NCI-H2196 treated with DMSO at 0.1 percent for 48 hours (cell line): Measurements from ENCODE around the gene RFPL4AL1.
A peak's percentile ranks its signal among the peaks of the same experiment; 100 is the strongest.
"Not testable (repeated sequence)": the region's sequence is repeated elsewhere in the genome, so short reads cannot be mapped to it uniquely, and the experiment has no call there.

Source experiments
- DNase-seq: peaks from one replicate; lab custom pipeline; 2025; ENCODE audit not compliant: unreplicated experiment; lab: John Stamatoyannopoulos, UW

RFPL4AL1 gene

DNA sequence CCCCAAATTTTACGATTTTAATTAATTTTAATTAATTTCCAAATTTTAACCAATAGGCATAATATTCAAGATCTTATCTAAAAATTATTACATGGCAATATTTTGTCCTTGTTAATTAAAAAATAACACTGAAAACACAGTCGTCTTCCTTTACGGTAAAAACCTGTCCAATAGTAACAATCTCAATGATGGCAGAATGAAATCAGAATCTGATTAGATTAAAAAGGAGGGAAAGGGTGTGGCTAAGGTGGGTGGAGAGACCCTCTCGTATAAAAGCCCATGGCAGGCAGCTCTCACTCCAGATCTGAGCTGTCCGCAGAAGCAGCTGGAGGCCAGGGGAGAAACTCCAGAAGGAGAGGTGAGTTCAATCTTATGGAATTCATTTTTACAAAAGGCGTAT lies at the start of gene RFPL4AL1:
TSS of gene RFPL4AL1 (plus strand) at position 301 of the 400 bp plus-strand sequence. CDS start 2,687 bp downstream, outside the sequence.
- not testable (repeated sequence) for DNase-seq

DNA sequence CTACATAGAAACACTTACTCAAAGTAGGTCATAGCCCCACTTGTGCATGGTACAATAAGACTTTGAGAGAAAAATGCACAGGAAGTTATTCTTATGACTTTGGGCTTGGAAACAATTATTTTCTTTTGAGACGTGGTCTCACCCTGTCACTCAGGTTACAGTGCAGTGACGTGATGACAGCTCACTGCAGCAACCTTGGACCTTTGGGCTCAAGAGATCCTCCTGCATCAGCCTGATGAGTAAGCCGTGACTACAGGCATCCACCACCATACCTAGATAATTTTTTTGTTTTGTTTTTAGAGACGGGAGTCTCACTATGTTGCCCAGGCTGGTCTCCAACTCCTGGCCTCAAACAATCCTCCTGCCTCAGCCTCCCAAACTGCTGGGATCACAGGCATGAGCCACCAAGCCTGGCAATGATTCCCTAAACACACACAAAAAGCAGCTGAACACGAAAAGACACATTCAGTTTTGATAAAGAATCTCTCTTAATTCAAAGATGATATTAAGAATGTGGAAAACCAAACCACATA lies 48.6 kb upstream of the RFPL4AL1 start:
- DNase-seq, result no peak

DNA sequence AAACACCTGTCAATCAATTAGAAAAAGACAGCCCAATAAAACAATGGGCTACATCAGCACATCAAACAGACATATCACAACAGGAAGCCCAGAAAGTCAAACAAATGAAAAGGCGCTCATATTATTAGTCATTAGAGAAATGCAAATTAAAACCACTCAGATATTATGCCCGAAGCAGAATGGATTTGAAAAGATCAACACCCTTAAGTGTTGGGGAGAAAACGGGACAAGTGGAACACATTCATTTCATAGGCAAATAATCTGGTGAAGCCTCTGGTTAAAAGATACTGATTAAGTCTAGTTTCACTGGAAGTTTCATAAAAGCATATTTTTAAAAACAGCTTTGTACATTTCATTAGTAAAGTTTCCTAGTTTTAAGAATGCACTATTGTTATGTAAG lies 48.1 kb upstream of the RFPL4AL1 start:
- DNase-seq, result no peak

DNA sequence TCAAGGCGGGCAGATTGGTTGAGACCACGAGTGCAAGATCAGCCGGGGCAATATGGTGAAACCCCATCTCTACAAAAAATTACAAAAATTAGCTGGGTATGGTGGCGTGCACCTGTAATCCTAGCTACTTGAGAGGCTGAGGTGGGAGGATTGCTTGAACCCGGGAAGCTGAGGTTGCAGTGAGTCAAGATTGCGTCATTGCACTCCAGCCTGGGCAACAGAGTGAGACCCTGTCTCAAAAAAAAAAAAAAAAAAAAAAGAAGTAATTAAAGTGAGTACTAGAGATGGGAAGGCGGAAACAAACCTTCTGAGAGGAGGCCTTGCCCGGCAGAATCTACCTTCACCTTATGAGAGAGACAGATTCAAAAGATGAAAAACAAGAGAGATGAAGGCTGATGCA lies 45.4 kb upstream of the RFPL4AL1 start:
- no peak for DNase-seq

DNA sequence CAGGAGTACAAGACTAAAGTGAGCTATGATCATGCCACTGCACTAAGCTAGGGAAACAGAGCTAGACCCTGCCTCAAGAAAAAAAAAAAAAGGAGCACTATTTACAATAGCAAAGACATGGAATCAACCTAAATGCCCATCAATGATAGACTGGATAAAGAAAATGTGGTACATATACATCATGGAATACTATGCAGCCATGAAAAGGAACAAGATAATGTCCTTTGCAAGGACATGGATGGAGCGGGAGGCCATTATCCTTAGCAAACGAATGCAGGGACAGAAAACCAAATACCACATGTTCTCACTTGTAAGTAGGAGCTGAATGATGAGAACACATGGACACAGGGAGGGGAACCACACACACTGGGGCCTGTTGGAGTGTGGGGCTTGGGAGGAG lies 38.5 kb upstream of the RFPL4AL1 start:
- not testable (repeated sequence) for DNase-seq

DNA sequence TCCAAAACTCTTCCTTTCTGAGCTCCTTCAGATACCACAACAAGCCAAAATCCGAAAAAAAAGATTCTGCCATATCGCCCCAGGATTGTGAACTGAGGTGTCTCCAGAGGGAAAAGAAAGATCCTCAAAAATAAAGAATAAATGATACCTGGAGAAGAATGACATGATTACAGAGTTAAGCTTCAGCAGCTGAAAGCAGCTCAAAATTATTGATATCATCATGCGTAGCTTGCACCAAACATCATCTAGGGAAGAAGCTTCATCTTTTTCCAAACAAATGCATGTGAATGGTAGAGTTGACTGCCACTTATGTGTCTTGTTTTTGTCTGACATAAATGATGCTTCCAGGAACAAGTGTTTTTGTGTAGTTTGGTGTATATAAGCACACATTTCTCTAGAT lies 30.6 kb upstream of the RFPL4AL1 start, which contains the start of gene NLRP9:
TSS of gene NLRP9 (minus strand) at position 101 of the 400 bp plus-strand sequence. CDS start at position 73, 28 bp downstream.
- no peak for DNase-seq

DNA sequence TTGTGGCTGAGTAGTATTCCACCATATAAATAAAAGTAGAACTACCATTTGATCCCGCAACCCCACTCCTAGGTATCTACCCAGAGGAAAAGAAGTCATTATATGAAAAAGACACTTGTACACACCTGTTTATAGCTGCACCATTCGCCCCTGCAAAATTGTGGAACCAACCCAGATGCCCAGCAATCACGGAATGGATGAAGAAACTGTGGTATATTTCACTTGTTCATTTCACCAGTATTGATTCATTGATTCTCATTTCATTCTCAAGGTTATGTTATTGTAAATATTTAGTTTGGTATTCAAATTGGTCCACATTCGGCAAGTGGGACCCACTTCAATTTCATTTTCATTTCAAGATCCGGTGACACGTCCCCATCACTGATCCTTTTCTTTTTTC lies 18.2 kb upstream of the RFPL4AL1 start:
- DNase-seq, result no peak

DNA sequence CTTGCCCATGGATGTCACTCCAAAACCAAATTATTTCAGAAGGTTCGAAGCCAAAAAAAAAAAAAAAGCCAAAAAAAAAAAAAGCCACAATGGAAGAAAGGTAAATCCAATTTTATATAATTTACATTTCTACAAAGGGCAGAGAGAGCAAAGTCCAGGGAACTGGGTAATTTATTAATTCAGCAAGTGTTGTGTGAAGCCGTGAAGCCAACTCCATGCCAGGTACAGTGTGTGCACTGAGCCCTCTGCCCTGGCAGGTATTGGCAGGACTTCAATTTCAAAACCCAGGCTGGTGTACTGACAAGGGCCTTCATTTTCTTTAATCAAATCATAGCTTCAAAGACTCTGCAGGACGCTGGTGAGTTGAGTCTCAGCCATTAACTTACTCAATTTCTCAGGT lies 15.5 kb upstream of the RFPL4AL1 start:
- no peak for DNase-seq

DNA sequence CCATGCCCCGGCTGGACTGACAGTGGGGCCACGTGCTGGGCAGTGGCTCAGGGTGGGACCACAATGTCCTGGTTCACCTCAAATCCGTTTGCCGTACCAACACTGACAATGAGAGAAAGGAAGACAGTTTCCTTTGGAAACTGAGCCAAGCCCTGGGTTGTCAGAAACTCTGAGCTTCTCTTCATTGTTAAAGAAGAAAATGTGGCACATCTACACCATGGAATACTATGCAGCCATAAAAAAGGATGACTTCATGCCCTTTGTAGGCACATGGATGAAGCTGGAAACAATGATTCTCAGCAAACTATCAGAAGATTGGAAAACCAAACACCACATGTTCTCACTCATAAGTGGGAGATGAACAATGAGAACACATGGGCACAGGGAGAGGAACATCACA lies 12.1 kb upstream of the RFPL4AL1 start:
- DNase-seq, result not testable (repeated sequence)

DNA sequence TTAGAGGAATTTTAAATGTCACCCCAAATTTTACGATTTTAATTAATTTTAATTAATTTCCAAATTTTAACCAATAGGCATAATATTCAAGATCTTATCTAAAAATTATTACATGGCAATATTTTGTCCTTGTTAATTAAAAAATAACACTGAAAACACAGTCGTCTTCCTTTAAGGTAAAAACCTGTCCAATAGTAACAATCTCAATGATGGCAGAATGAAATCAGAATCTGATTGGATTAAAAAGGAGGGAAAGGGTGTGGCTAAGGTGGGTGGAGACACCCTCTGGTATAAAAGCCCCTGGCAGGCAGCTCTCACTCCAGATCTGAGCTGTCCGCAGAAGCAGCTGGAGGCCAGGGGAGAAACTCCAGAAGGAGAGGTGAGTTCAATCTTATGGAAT lies 10.1 kb upstream of the RFPL4AL1 start, which contains the start of gene RFPL4A:
TSS of gene RFPL4A (plus strand) at position 301 of the 400 bp plus-strand sequence. CDS start 2,704 bp downstream, outside the sequence.
- DNase-seq, result not testable (repeated sequence)

DNA sequence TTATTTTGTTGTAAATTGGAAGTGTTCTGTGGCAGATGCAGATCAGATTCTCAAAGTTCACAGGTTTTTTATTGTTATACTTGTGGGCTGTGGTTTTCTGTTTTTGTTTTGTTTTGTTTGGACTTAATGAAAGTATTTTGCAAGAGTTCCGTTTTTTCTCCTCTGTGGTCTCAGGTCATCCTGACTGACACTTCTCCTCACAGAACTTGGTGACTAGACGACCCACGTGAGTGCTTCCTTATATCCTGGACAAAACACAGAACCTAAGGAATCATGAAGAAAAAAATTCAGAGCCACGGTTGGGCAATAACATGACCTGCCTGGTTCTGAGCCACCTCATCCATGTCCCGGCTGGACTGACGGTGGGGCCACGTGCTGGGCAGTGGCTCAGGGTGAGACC lies 2.5 kb upstream of the RFPL4AL1 start:
- no peak for DNase-seq

DNA sequence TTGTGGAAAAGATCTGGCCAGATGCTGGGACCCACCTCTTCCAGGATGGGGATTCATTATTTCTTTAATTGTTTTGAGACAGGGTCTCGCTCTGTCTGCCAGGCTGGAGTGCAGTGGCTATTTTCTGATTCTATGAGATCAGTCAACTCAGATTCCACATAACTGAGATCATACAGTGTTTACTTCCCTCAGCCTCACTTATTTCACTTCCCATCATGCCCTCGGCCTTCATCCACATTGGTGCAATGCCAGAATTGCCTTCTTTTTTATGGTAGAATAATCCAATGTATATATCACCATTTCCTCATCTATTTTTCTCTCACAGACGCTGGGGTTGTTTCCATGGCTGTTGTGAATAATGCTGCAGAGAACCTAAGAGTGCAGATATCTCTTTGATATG lies 714 bp downstream of the RFPL4AL1 start:
- DNase-seq, result not testable (repeated sequence)

DNA sequence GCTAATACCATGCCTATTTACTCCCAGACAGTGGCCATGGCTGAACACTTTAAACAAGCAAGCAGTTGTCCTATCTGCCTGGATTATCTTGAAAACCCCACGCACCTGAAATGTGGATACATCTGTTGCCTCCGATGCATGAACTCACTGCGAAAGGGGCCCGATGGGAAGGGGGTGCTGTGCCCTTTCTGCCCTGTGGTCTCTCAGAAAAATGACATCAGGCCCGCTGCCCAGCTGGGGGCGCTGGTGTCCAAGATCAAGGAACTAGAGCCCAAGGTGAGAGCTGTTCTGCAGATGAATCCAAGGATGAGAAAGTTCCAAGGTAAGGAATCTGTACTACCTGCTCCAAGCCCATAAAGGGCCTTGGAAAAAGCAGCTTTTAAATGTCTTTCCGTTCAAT lies 8.6 kb downstream of the RFPL4AL1 start:
- no peak for DNase-seq

DNA sequence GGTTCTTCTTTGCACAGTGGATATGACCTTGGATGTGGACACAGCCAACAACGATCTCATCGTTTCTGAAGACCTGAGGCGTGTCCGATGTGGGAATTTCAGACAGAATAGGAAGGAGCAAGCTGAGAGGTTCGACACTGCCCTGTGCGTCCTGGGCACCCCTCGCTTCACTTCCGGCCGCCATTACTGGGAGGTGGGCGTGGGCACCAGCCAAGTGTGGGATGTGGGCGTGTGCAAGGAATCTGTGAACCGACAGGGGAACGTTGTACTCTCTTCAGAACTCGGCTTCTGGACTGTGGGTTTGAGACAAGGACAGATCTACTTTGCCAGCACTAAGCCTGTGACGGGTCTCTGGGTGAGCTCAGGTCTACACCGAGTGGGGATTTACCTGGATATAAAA lies 9.4 kb downstream of the RFPL4AL1 start:
- DNase-seq, result no peak

DNA sequence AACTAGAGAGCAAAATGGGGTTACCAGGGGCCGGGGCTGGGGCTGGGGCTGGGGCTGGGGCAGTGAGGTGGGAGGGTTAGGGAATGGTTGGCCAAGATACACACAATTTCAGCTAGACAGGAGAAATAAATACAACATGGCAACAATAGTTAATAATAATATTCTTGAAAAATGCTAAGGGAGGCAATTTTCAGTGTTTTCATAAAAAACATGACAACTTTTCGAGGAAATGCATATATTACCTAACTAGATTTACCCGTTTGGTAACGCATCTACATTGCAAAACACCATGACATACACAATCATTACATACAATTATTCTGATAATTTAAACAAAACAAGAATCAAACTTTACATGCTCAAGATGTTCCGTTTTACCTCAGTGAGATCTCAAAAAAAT lies 12.2 kb downstream of the RFPL4AL1 start:
- DNase-seq, result no peak

DNA sequence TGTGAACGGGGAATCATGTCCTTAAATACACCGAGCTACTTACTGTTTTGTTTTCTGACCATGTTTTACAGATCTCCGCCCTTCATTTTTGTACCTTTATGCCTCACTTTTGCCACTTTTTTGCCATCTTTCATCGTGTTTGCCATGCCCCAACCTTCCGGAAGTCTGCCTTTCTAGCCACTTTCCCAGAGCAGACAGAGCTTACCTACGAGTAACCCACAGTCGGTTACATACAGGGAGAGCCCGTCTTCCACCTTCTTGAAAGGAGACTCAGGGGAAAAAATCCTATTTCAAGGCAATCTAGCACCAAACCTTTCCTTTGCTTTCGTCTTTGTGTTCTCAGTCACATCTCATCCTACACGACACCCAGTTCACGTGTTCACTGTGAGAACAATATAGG lies 26.1 kb downstream of the RFPL4AL1 start:
- no peak for DNase-seq

DNA sequence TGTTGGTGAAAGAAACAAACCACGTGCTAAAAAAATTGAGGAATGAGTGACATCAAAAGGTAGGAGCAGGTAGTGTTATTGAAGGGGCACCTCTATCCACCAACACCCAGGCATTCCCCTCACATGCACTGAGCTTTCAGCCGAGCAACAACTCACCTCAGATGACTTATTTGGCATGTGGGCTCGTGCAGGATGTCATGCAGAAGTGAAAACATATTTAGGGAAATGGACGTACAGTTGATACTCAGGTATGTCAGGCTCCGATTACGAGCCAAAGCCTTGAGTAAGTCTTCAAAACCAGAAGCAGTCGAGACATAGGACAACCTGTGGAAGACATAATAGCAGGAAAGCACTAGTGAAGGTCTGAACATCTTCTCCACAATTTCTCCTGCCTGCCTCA lies 32.5 kb downstream of the RFPL4AL1 start:
- no peak for DNase-seq

DNA sequence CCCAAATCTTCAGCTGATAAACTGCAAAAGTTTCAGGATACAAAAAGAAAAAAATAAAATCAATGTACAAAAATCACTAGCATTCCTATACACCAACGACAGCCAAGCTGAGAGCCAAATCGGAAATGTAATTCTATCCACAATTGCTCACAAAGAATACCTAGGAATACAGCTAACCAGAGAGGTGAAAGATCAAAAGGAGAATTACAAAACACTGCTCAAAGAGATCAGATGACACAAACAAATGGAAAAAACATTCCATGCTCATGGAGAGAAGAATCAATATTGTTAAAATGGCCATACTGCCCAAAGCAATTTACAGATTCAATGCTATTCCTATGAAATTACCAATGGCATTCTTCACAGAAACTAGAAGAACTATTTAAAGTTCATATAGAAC lies 33.4 kb downstream of the RFPL4AL1 start:
- DNase-seq, result no peak

DNA sequence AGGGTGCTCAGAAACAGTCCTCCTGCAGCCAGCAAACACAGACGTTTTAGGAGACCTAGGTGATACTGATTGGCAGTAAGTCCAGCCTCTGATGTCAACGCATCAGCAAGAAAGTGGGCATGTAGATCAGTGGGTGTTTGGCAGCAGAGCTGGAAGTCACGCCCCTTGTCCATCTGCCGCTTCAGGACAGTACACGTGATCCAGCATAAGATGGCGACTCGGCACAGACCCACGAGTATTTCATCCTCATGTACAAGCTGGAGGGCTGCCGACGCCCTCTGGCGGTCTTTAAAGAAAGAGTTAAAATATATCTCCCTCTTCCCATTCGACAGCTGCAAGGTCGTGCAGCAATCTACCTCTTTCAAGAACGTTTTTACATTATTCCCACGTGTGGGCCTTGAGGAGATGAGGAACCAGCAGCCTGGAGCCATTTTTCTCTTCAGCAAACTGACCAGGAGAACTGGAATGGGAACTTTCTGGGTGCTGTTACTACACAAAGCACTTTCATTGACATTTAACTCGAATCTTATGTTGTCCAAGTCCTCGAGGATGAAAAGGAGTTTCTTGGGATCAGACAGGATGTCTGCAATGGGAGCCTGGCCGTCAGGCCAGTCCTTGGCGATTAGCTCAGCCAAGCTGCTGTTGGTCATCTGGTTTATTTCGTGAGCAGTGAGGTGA lies 40.6 kb downstream of the RFPL4AL1 start:
- DNase-seq, result peak; percentile 31

DNA sequence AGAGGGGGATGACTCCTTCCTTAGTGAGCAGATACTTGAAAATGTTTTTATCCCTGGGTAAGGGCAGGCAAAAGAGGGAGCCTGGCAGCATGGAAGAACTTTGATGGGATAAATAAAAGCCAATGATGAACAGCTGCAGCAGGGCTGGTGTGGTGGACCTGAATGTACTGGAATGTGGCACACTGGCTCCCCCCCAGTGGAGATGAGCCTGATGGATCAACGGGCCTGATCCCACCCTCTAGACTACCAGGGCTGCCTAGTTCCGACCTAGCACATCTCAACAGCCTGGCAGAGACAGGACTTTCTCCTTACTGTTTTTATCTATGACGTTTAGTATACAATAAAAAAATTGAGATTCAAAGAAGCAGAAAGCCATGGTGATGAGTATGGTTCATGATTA lies 42.4 kb downstream of the RFPL4AL1 start:
- DNase-seq, result no peak

DNA sequence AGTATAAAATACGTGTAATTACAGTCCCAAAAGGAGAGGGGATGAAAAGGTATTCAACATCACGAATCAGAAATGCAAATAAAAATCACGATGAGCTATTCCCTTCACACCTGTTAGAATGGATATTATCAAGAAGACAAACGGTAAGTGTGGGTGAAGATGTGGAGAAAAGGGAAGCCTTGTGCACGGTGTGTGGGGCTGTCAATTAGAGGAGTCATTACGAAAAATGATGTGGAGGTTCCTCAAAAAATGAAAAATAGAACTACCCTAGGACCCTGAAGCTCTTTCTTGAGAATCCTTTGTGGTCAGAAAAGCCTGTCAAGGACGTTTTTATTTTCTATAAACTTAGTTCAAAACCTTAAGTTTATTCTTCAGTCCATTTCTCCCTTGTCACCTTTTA lies 43.5 kb downstream of the RFPL4AL1 start:
- DNase-seq, result no peak

DNA sequence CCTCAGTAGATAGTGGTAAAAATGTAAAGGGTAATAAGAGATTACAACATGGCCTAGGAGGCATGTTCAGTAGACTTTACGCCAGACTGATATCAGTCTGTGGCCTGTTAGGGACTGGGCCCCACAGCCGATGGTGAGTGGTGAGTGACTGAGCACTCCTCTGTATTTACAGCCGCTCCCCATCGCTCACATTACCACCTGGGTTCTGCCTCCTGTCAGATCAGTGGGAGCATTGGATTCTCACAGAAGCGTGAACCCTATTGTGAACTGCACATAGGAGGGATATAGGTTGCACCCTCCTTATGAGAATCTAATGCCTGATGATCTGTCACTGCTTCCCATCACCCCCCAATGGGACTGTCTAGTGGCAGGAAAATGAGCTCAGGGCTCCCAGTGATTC lies 45.0 kb downstream of the RFPL4AL1 start:
- no peak for DNase-seq

DNA sequence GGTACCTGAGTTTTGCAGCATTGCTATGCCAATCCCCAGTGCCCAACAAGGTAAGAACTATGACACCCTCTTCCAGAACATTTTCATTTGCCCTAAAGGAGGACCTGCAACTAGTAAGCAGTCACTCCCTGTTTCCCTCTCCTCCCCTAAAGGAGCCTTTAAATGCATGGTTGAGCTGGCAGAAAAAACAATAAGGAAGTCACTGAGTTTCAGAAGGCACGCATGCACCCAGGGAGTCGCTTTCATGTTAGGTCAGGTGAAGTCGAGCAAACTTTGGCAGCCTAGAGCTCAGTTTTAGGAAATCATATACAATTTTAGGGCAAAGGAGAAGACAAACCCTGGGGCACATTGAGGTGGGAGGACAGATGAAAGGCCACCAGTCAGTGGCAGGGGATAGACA lies 51.1 kb downstream of the RFPL4AL1 start:
- no peak for DNase-seq
